Endodermal cell (in vitro differentiated cells): Measurements from ENCODE around the gene ADCY10. TPM values are rescaled to one million over a fixed set of nuclear protein-coding genes. Genes with fewer than 3 reads are reported as not detected.
A peak's percentile ranks its signal among the peaks of the same experiment; 100 is the strongest.

ENCODE experiments used
- DNase-seq: peaks from one replicate; pipeline ENCODE4 v3.0.0-alpha.2; 2017
- H3K27ac ChIP-seq: 2 replicates; pipeline ENCODE4 v1.5.1; 2013; ENCODE audit warnings: mild to moderate bottlenecking, low read depth, low read length, moderate library complexity
- H3K27me3 ChIP-seq: 2 replicates; pipeline ENCODE4 v1.6.1; 2013; ENCODE audit warnings: mild to moderate bottlenecking, low read length, moderate library complexity; ENCODE audit not compliant: insufficient read depth, control insufficient read depth, poor library complexity, severe bottlenecking
- H3K36me3 ChIP-seq: 2 replicates; pipeline ENCODE4 v1.7.0; 2013; ENCODE audit warnings: mild to moderate bottlenecking, low read length, moderate library complexity; ENCODE audit not compliant: control insufficient read depth, insufficient read depth
- H3K4me1 ChIP-seq: one replicate; pipeline ENCODE4 v1.7.0; 2013; ENCODE audit warnings: low read length; ENCODE audit not compliant: control insufficient read depth, insufficient read depth
- H3K4me3 ChIP-seq: 2 replicates; pipeline ENCODE4 v1.5.1; 2013; ENCODE audit warnings: mild to moderate bottlenecking, low read length, moderate library complexity
- H3K9ac ChIP-seq: 2 replicates; pipeline ENCODE4 v1.6.1; 2013; ENCODE audit warnings: mild to moderate bottlenecking, low read length, moderate library complexity; ENCODE audit not compliant: poor library complexity, severe bottlenecking; ENCODE audit errors: extremely low read depth
- H3K9me3 ChIP-seq: 2 replicates; pipeline ENCODE4 v1.6.1; 2013; ENCODE audit warnings: mild to moderate bottlenecking, low read length, moderate library complexity; ENCODE audit not compliant: control insufficient read depth
- H3K27ac Mint-ChIP-seq: 2 replicates; pipeline ENCODE4 v1.8.0; 2020; ENCODE audit warnings: mixed read lengths
- H3K27me3 Mint-ChIP-seq: 2 replicates; pipeline ENCODE4 v1.8.0; 2021; ENCODE audit warnings: mild to moderate bottlenecking, mixed read lengths; ENCODE audit not compliant: insufficient read depth
- H3K36me3 Mint-ChIP-seq: 2 replicates; pipeline ENCODE4 v1.8.0; 2020; ENCODE audit warnings: low read depth, mixed read lengths
- H3K4me1 Mint-ChIP-seq: 2 replicates; pipeline ENCODE4 v1.8.0; 2020; ENCODE audit warnings: mixed read lengths
- H3K4me3 Mint-ChIP-seq: 2 replicates; pipeline ENCODE4 v1.8.0; 2020; ENCODE audit warnings: mild to moderate bottlenecking, moderate library complexity, mixed read lengths
- H3K9me3 Mint-ChIP-seq: 2 replicates; pipeline ENCODE4 v1.8.0; 2020; ENCODE audit warnings: mild to moderate bottlenecking, mixed read lengths
- CTCF ChIP-seq: fragments of 200-600 bp; sonication (generic); conservative IDR thresholded peaks from 2 replicates; pipeline ENCODE4 v1.5.0; 2021; ENCODE audit warnings: antibody characterized with exemption, mild to moderate bottlenecking
- WGBS, 2 experiments: methylation state at CpG; one replicate each; pipeline versions ENCODE4 v1.1.5 to v1.1.7; 2013; ENCODE audit warnings: missing lambda C conversion rate in 2 of 2, mixed read lengths in 1 of 2; ENCODE audit not compliant: insufficient coverage in 1 of 2, insufficient read length in 1 of 2; 5-methylcytosine and 5-hydroxymethylcytosine counted together
- total RNA-seq, 2 donors: library from RNA; stranded (reverse); fragmentation: NEBNext Ultra II Directional in 1 of 2; extraction: Animal tissue kit (Norgen Biotek cat#: 25700) in 1 of 2; gene quantifications; 2 replicates in 1 of 2; 3 replicates in 1 of 2; pipeline ENCODE4 v1.2.1, GENCODE V29; 2021

The ADCY10 gene
- total RNA-seq, 2 donors from 2014 or later = 0.13 TPM; not detected in 1

GRCh38 chr1:167825419-167826079 is 88.4 kb downstream of the ADCY10 start:
- Histone ChIP-seq H3K27me3 (no peaks in the 10 kb centered on the region), H3K36me3 (no peaks in the 10 kb centered on the region), H3K9me3 (no peaks in the 10 kb centered on the region), H3K4me1 (peaks cover 16% of the 10 kb centered on the region), H3K27ac (no peak overlapping the region), H3K4me3 (no peak overlapping the region), H3K9ac (no peak overlapping the region)
- no peak overlapping the region for H3K27ac Mint-ChIP-seq
- no peak for DNase-seq
- no peak for TF ChIP-seq CTCF
- no peaks in the 10 kb centered on the region for H3K27me3 Mint-ChIP-seq
- 90 to 100% methylated on average over 1 to 4 of the region's 4 CpGs for WGBS, 2 experiments
- H3K4me3 Mint-ChIP-seq = no peak overlapping the region
- H3K9me3 Mint-ChIP-seq = no peaks in the 10 kb centered on the region
- peaks cover 43% of the 10 kb centered on the region for H3K4me1 Mint-ChIP-seq
- H3K36me3 Mint-ChIP-seq = no peaks in the 10 kb centered on the region

GRCh38 chr1:167824163-167824794 is 89.7 kb downstream of the ADCY10 start:
- H3K9me3 ChIP-seq = no peaks in the 10 kb centered on the region
- peaks cover 11% of the 10 kb centered on the region for H3K4me1 ChIP-seq
- no peak overlapping the region for H3K4me3 Mint-ChIP-seq
- no peaks in the 10 kb centered on the region for H3K27me3 ChIP-seq
- H3K4me3 ChIP-seq = no peak overlapping the region
- H3K27ac ChIP-seq = no peak overlapping the region
- H3K4me1 Mint-ChIP-seq = peaks cover 32% of the 10 kb centered on the region
- H3K36me3 Mint-ChIP-seq = no peaks in the 10 kb centered on the region
- H3K27me3 Mint-ChIP-seq = peaks cover 1% of the 10 kb centered on the region
- H3K9me3 Mint-ChIP-seq = no peaks in the 10 kb centered on the region
- H3K9ac ChIP-seq = no peak overlapping the region
- DNase-seq = no peak
- WGBS, 2 experiments = 94 to 95% methylated on average over 5 to 9 of the region's 9 CpGs
- H3K36me3 ChIP-seq = no peaks in the 10 kb centered on the region
- no peak for TF ChIP-seq CTCF
- no peak overlapping the region for H3K27ac Mint-ChIP-seq

- H3K4me1 Mint-ChIP-seq = peaks cover 28% of the 10 kb centered on the region
- peak; percentile 22 for DNase-seq
- H3K9me3 Mint-ChIP-seq = no peaks in the 10 kb centered on the region
- Histone ChIP-seq H3K9ac (no peak overlapping the region), H3K27ac (no peak overlapping the region), H3K27me3 (no peaks in the 10 kb centered on the region), H3K36me3 (no peaks in the 10 kb centered on the region), H3K4me3 (no peak overlapping the region), H3K9me3 (no peaks in the 10 kb centered on the region), H3K4me1 (peaks cover 11% of the 10 kb centered on the region)
- TF ChIP-seq CTCF = no peak
- WGBS, 2 experiments = 96 to 100% methylated on average over 1 to 4 of the region's 4 CpGs
- H3K36me3 Mint-ChIP-seq = no peaks in the 10 kb centered on the region
- H3K27ac Mint-ChIP-seq = no peak overlapping the region
- H3K4me3 Mint-ChIP-seq = no peak overlapping the region
- H3K27me3 Mint-ChIP-seq = peaks cover 1% of the 10 kb centered on the region
These were observed 91.8 kb downstream of the ADCY10 start for GRCh38 chr1:167821969-167822685.
